Measurements from ENCODE around the gene KRT71. TPM values are rescaled to one million over a fixed set of nuclear protein-coding genes. Genes with fewer than 3 reads are reported as not detected.

KRT71 gene
- polyA plus RNA-seq, 3 donors = not detected

DNA sequence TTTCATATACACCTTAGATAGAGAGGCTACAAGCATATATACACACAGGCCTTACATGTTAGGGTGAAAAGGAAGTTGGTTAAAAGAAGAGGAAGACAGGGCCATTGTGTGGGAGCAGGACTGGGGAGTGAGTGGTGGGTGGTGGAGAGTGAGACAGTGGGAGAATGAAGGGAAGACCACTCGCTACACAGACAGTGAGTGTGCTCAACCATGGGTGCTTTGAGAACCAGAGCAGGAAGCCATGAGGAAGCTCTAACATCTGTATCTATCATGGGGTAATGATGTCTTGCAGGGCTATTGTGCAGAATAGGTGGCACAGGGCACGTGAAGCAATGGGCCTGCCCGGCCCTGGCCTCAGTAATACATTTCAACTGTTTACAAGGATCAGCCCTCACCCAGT, 32.1 kb upstream of the KRT71 start:
- no peaks in the 10 kb centered on the region for H3K9me3 ChIP-seq (replicated peaks in 1 of 2; ENCODE audit: control insufficient read depth in 1 of 2, insufficient read depth in 1 of 2, low read length in 2 of 2)
- no peaks in the 10 kb centered on the region for H3K4me1 Mint-ChIP-seq
- H3K9me3 Mint-ChIP-seq = no peaks in the 10 kb centered on the region
- no peaks in the 10 kb centered on the region for H3K36me3 Mint-ChIP-seq
- no peak overlapping the region for H3K4me2 ChIP-seq (replicated peaks; ENCODE audit: extremely low read depth, low read length, poor library complexity, severe bottlenecking)
- no peaks in the 10 kb centered on the region for H3K4me1 ChIP-seq (ENCODE audit: control insufficient read depth in 1 of 2, insufficient read depth in 2 of 2, low read length in 2 of 2)
- intact Hi-C loops (cut with micrococcal nuclease) = no loop called here
- H3K79me2 ChIP-seq (ENCODE audit: insufficient read depth, low read length) = no peaks in the 10 kb centered on the region
- no peak overlapping the region for H3K27ac Mint-ChIP-seq
- no peak overlapping the region for H3K4me3 ChIP-seq (replicated peaks in 1 of 3; ENCODE audit: low read depth in 2 of 3, low read length in 3 of 3)
- no peak overlapping the region for H3K9ac ChIP-seq (ENCODE audit: insufficient read depth, low read length, poor library complexity, severe bottlenecking)
- 82% methylated on average over 1 of the region's 3 CpGs for WGBS (ENCODE audit: insufficient coverage)
- no peak for DNase-seq
- H3K27ac ChIP-seq (ENCODE audit: low read depth in 1 of 2, low read length in 2 of 2) = no peak overlapping the region
- no peaks in the 10 kb centered on the region for H3K27me3 ChIP-seq (ENCODE audit: control insufficient read depth in 2 of 2, insufficient read depth in 2 of 2, low read length in 2 of 2)
- TF ChIP-seq, protein P1, sequence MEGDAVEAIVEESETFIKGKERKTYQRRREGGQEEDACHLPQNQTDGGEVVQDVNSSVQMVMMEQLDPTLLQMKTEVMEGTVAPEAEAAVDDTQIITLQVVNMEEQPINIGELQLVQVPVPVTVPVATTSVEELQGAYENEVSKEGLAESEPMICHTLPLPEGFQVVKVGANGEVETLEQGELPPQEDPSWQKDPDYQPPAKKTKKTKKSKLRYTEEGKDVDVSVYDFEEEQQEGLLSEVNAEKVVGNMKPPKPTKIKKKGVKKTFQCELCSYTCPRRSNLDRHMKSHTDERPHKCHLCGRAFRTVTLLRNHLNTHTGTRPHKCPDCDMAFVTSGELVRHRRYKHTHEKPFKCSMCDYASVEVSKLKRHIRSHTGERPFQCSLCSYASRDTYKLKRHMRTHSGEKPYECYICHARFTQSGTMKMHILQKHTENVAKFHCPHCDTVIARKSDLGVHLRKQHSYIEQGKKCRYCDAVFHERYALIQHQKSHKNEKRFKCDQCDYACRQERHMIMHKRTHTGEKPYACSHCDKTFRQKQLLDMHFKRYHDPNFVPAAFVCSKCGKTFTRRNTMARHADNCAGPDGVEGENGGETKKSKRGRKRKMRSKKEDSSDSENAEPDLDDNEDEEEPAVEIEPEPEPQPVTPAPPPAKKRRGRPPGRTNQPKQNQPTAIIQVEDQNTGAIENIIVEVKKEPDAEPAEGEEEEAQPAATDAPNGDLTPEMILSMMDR (IDR thresholded peaks at IDR 0.05) = no peak
- H3K27me3 Mint-ChIP-seq (ENCODE audit: low read depth in 3 of 3) = peaks cover 0 to 5% (median 4%) of the 10 kb centered on the region in 3 donors
- no peak overlapping the region for H3K4me3 Mint-ChIP-seq
- no peak overlapping the region for H2AFZ ChIP-seq (ENCODE audit: insufficient read depth, low read depth, low read length, poor library complexity, severe bottlenecking)
- no peaks in the 10 kb centered on the region for H3K36me3 ChIP-seq (replicated peaks in 1 of 2; ENCODE audit: control insufficient read depth in 1 of 2, insufficient read depth in 2 of 2, low read length in 2 of 2)
- no peaks in the 10 kb centered on the region for H4K20me1 ChIP-seq (ENCODE audit: insufficient read depth, low read length)

DNA sequence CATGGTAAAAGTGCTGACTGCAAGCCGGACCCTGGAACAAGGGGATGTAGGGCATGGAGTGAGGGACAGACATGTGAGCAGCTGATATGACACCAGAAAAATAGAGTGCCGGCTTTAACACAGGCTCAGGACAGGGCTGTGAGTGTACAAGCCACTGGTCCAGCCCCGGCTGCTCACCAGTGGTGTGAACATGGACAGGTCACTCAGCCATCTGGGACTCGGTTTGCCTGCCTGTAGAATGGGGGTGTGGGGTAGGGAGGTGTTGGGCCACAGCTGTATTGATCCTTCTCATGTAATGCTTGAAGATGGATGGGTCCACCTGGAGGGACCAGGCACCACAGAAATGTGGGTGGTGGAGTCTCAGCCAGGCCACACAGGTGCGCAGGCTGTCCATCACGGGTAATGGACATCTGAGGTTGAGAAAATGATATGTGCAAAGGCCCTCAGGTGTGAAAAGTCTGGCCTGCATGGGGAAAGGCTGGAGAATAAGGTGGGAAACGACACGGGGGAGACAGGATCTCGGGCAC, 31.3 kb upstream of the KRT71 start:
- 98% methylated on average over 9 of the region's 9 CpGs for WGBS (ENCODE audit: insufficient coverage)
- Mint-ChIP-seq H3K4me3 (no peak overlapping the region), H3K27me3 (ENCODE audit: low read depth in 3 of 3) (peaks cover 2 to 6% (median 4%) of the 10 kb centered on the region in 3 donors), H3K9me3 (no peaks in the 10 kb centered on the region), H3K36me3 (no peaks in the 10 kb centered on the region), H3K27ac (no peak overlapping the region), H3K4me1 (no peaks in the 10 kb centered on the region)
- H3K36me3 ChIP-seq (replicated peaks in 1 of 2; ENCODE audit: control insufficient read depth in 1 of 2, insufficient read depth in 2 of 2, low read length in 2 of 2) = no peaks in the 10 kb centered on the region
- H3K9me3 ChIP-seq (replicated peaks in 1 of 2; ENCODE audit: control insufficient read depth in 1 of 2, insufficient read depth in 1 of 2, low read length in 2 of 2) = no peaks in the 10 kb centered on the region
- no peaks in the 10 kb centered on the region for H3K27me3 ChIP-seq (ENCODE audit: control insufficient read depth in 2 of 2, insufficient read depth in 2 of 2, low read length in 2 of 2)
- H3K4me2 ChIP-seq (replicated peaks; ENCODE audit: extremely low read depth, low read length, poor library complexity, severe bottlenecking) = no peak overlapping the region
- H3K27ac ChIP-seq (ENCODE audit: low read depth in 1 of 2, low read length in 2 of 2) = no peak overlapping the region
- no peaks in the 10 kb centered on the region for H3K79me2 ChIP-seq (ENCODE audit: insufficient read depth, low read length)
- no peaks in the 10 kb centered on the region for H4K20me1 ChIP-seq (ENCODE audit: insufficient read depth, low read length)
- H3K4me1 ChIP-seq (ENCODE audit: control insufficient read depth in 1 of 2, insufficient read depth in 2 of 2, low read length in 2 of 2) = no peaks in the 10 kb centered on the region
- H3K9ac ChIP-seq (ENCODE audit: insufficient read depth, low read length, poor library complexity, severe bottlenecking) = no peak overlapping the region
- DNase-seq = no peak
- H3K4me3 ChIP-seq (replicated peaks in 1 of 3; ENCODE audit: low read depth in 2 of 3, low read length in 3 of 3) = no peak overlapping the region
- intact Hi-C loops (cut with micrococcal nuclease) = loop anchor here in 1 of 2 donors (5.0 kb wide), 1 partner anchor 293 kb away; no protein-coding TSS in a partner anchor
- no peak overlapping the region for H2AFZ ChIP-seq (ENCODE audit: insufficient read depth, low read depth, low read length, poor library complexity, severe bottlenecking)
- TF ChIP-seq, protein P1 (IDR thresholded peaks at IDR 0.05) = no peak
